RWPE2 (cell line): ENCODE data around the gene JAZF1.

Source experiments
- ATAC-seq: fragments of 200-7000 bp; cut with Tn5 transposase; 3 replicates; pipeline ENCODE4 v1.9.1; 2021; ENCODE audit warnings: low read depth
- DNase-seq: peaks from one replicate; pipeline ENCODE4 v3.0.0-alpha.2; 2020; ENCODE audit warnings: low spot score
- H3K27ac ChIP-seq: fragments of 450-650 bp; 2 replicates; pipeline ENCODE4 v1.5.1; 2017; ENCODE audit warnings: mild to moderate bottlenecking; ENCODE audit not compliant: poor library complexity, severe bottlenecking
- H3K27me3 ChIP-seq: fragments of 250-450 bp; sonication (Bioruptor Pico); 2 replicates; pipeline ENCODE4 v1.5.1; 2021; ENCODE audit warnings: mild to moderate bottlenecking, moderate library complexity; ENCODE audit not compliant: insufficient read depth, poor library complexity, severe bottlenecking
- H3K36me3 ChIP-seq: fragments of 250-450 bp; sonication (Bioruptor Pico); 2 replicates; pipeline ENCODE4 v1.5.1; 2020; ENCODE audit warnings: low read depth, mild to moderate bottlenecking, moderate library complexity
- H3K4me1 ChIP-seq: fragments of 250-450 bp; sonication (Bioruptor Pico); 2 replicates; pipeline ENCODE4 v1.5.1; 2021; ENCODE audit warnings: mild to moderate bottlenecking, moderate library complexity; ENCODE audit not compliant: insufficient read depth, poor library complexity, severe bottlenecking
- H3K4me3 ChIP-seq: fragments of 250-450 bp; sonication (Bioruptor Pico); 2 replicates; pipeline ENCODE4 v1.5.1; 2021; ENCODE audit warnings: mild to moderate bottlenecking, moderate library complexity; ENCODE audit not compliant: severe bottlenecking
- H3K9me3 ChIP-seq: fragments of 250-450 bp; sonication (Bioruptor Pico); 2 replicates; pipeline ENCODE4 v1.5.1; 2021; ENCODE audit warnings: mild to moderate bottlenecking, moderate library complexity; ENCODE audit not compliant: severe bottlenecking
- TF ChIP-seq, protein P1 (sequence below): fragments of 450-650 bp; IDR thresholded peaks from one replicate; pipeline ENCODE4 v1.5.1; 2017; ENCODE audit warnings: mild to moderate bottlenecking, moderate library complexity; ENCODE audit not compliant: poor library complexity, severe bottlenecking

The JAZF1 gene

DNA sequence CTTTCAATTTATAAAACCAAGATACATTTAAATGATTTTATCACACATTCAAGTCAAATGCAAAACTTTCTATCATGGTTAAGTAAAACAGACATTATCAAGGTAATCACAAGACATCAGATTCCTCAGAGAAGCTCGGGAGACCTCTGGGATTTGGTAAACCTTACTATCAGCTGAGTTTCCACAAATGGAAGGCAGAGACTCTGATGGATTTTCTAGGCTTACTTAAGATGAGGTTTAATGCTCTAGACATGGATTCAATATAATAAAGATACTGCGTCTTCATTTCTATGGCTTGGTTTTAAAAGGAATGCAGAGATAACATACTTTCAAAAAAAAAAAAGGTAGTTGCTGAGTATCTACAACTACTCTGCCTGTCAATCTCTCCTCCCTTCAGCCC, 171.7 kb downstream of the JAZF1 start:
- TF ChIP-seq, protein P1, sequence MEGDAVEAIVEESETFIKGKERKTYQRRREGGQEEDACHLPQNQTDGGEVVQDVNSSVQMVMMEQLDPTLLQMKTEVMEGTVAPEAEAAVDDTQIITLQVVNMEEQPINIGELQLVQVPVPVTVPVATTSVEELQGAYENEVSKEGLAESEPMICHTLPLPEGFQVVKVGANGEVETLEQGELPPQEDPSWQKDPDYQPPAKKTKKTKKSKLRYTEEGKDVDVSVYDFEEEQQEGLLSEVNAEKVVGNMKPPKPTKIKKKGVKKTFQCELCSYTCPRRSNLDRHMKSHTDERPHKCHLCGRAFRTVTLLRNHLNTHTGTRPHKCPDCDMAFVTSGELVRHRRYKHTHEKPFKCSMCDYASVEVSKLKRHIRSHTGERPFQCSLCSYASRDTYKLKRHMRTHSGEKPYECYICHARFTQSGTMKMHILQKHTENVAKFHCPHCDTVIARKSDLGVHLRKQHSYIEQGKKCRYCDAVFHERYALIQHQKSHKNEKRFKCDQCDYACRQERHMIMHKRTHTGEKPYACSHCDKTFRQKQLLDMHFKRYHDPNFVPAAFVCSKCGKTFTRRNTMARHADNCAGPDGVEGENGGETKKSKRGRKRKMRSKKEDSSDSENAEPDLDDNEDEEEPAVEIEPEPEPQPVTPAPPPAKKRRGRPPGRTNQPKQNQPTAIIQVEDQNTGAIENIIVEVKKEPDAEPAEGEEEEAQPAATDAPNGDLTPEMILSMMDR = no peak
- Histone ChIP-seq H3K27ac (no peak overlapping the region), H3K4me3 (no peak overlapping the region), H3K9me3 (no peaks in the 10 kb centered on the region), H3K4me1 (no peaks in the 10 kb centered on the region), H3K36me3 (no peaks in the 10 kb centered on the region), H3K27me3 (no peaks in the 10 kb centered on the region)
- no peak for DNase-seq
- ATAC-seq = no peak

DNA sequence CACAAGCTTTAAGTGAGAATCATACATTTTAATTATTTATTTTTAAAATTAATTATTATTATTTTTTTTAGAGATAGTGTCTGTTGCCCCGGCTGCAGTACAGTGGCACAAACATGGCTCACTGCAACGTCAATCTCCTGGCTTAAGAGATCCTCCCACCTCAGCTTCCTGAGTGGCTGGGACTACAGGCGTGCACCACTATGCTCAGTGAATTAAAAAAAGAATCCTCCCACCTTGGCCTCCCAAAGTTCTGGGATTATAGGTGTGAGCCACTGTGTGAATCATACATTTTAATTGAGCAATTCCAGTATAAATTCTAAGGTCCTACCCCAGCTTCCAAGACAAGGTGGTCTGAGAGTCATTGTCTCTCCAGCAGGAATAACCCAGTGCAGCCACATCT, 172.4 kb downstream of the JAZF1 start:
- H3K9me3 ChIP-seq = no peaks in the 10 kb centered on the region
- no peaks in the 10 kb centered on the region for H3K4me1 ChIP-seq
- ATAC-seq = no peak
- TF ChIP-seq, protein P1 = no peak
- no peak for DNase-seq
- H3K36me3 ChIP-seq = no peaks in the 10 kb centered on the region
- no peak overlapping the region for H3K4me3 ChIP-seq
- no peaks in the 10 kb centered on the region for H3K27me3 ChIP-seq
- H3K27ac ChIP-seq = no peak overlapping the region

DNA sequence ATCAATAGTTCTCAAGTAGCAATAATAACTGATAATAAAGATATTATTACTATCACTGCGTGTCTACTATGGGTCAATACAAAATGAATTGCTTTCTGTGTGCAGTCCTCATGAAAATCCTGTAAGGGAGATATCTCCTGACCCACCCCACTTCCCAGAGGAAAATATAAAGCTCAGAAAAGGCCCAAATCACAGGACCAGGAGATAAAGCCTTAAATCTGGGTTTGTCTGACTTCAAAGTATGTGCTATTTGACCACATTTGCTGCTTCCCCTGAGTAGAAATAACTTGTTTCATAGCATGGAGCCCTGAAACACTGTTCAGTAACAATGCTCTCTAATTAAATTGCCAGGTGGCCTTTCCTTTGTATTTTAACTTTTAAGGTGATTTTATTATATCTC, 174.1 kb downstream of the JAZF1 start:
- TF ChIP-seq, protein P1 = no peak
- Histone ChIP-seq H3K4me1 (no peaks in the 10 kb centered on the region), H3K9me3 (no peaks in the 10 kb centered on the region), H3K27me3 (no peaks in the 10 kb centered on the region), H3K4me3 (no peak overlapping the region), H3K27ac (no peak overlapping the region), H3K36me3 (no peaks in the 10 kb centered on the region)
- ATAC-seq = no peak
- DNase-seq = no peak

DNA sequence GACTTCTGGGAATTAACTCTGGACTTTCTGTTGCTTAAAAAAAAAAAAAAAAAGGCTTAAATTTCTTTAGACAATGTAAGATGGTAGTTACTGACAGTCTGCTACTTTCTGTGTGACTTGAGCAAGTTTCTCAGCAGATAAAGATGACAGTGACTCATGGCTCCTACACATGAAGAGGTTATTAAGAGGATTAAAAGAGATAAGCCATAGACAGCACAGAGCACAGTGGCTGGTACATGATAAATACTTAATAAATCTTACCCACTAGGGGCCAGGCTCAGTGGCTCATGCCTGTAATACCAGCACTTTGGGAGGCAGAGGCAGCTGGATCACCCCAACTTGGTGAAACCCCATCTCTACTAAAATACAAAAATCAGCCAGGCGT, 174.8 kb downstream of the JAZF1 start:
- Histone ChIP-seq H3K27ac (no peak overlapping the region), H3K36me3 (no peaks in the 10 kb centered on the region), H3K4me3 (no peak overlapping the region), H3K9me3 (no peaks in the 10 kb centered on the region), H3K27me3 (no peaks in the 10 kb centered on the region), H3K4me1 (no peaks in the 10 kb centered on the region)
- ATAC-seq (no peak), DNase-seq (no peak)
- TF ChIP-seq, protein P1 = no peak

DNA sequence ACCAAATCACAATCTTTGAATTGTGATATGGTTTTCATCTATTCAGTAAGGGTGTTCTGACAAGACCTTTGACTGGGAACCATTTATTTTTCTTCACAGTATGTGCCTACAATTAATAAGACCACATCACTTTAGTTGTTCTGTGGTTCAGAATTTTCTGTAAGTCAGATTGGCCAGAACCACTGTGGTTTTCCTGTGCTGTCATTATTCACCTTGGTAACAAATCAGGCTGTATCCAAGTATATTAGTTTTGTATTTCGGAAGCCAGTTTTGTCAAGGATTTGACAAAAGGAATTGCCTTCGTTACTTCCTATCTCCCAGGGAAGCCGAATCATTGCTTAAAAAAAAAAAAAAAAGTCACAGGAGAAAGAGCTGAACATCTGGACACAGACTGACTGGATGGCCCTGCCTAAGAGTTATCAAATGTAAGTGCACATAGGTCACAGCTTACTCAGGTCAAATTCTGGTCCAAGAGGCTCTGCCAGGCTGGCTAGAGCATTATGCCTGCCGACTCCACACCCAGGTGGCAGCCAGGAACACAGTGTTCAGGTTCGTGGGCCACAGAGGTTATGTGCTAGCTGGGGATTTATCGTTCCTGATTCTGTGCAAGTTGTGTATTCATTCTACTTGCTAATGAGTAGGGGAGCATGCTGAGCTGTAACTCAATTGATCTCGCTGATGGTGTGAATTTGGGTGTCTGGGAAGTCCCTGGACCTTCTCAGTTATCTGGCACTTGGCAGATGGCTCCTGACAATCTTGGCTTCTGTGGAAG, 175.3 kb downstream of the JAZF1 start:
- H3K4me1 ChIP-seq = no peaks in the 10 kb centered on the region
- no peaks in the 10 kb centered on the region for H3K27me3 ChIP-seq
- H3K4me3 ChIP-seq = no peak overlapping the region
- TF ChIP-seq, protein P1 = no peak
- H3K9me3 ChIP-seq = no peaks in the 10 kb centered on the region
- no peaks in the 10 kb centered on the region for H3K36me3 ChIP-seq
- H3K27ac ChIP-seq = no peak overlapping the region
- DNase-seq (no peak), ATAC-seq (no peak)
